ENCODE results near the gene DCTN2.

GRCh38 chr12:57523706-57524614 lies 23.0 kb downstream of the DCTN2 start:
- TF ChIP-seq POLR2A (IDR thresholded peaks at IDR 0.05; ENCODE audit: low read length) (peak; percentile 27), GATA1 (IDR thresholded peaks at IDR 0.05; ENCODE audit: low read depth, low read length) (no peak)

Measured in erythroblast (primary cell).